Measurements from ENCODE around the gene WIPI1.

DNA sequence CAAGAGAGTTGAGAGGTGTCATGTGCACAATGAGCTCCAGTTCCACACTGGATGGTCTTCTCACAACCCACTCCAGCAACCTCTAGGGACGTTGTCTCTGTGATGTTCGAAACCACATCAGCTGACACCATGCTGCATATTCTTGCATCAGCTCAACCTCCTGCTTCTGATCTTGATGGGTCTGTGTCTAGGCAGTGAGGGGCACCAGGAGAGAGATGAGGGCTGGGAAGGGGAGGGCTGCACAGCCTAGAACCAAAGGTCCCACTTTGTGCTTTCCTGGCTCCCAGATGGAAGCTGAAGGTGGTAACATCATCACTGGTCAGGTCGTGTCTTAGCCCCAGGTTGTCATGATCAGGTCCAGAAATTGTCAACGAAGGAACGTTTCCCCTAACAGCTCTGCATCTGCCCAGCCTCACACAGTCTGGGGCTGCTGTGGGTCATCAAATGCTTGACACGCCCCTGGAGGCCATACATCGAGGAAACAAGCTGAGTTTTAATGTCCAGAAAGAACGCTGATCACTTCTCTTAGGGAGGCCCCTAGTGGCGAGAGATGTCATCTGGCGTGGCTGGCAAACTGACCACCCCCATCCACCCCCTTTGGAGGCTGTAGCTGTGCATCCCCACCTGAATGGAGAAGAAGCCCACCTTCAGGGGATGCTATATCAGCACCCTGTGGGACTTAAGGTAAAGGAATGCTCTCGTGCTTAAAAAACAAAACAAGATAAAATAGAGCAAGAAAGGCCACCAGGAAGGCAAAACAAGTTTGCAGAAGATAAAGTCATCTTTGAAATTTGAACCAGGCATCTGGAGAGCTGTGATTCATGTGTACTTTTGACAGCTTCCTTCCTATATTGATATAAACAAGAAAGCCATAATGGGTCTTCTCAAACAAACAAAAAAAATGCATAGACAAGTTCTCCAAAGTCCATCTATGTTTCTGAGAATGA is 58.3 kb downstream of the WIPI1 start:
- TF ChIP-seq, protein P1, sequence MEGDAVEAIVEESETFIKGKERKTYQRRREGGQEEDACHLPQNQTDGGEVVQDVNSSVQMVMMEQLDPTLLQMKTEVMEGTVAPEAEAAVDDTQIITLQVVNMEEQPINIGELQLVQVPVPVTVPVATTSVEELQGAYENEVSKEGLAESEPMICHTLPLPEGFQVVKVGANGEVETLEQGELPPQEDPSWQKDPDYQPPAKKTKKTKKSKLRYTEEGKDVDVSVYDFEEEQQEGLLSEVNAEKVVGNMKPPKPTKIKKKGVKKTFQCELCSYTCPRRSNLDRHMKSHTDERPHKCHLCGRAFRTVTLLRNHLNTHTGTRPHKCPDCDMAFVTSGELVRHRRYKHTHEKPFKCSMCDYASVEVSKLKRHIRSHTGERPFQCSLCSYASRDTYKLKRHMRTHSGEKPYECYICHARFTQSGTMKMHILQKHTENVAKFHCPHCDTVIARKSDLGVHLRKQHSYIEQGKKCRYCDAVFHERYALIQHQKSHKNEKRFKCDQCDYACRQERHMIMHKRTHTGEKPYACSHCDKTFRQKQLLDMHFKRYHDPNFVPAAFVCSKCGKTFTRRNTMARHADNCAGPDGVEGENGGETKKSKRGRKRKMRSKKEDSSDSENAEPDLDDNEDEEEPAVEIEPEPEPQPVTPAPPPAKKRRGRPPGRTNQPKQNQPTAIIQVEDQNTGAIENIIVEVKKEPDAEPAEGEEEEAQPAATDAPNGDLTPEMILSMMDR (IDR thresholded peaks at IDR 0.05; ENCODE audit: low read depth, low read length, poor library complexity, severe bottlenecking), result peak; percentile 84
- no peak for TF ChIP-seq EZH2phosphoT487 (IDR thresholded peaks at IDR 0.05; ENCODE audit: borderline replicate concordance, low read length)

Measured in DOHH2 (cell line).